Progenitor cell of endocrine pancreas (in vitro differentiated cells): ENCODE measurements around the gene STK4. TPM values are rescaled to one million over a fixed set of nuclear protein-coding genes. Genes with fewer than 3 reads are reported as not detected.

Experiments
- DNase-seq: peaks from one replicate; pipeline ENCODE4 v3.0.0; 2021; ENCODE audit warnings: low spot score; ENCODE audit not compliant: unreplicated experiment
- H3K27ac Mint-ChIP-seq: 2 replicates; pipeline ENCODE4 v1.8.0; 2021; ENCODE audit warnings: mild to moderate bottlenecking, moderate library complexity, mixed read lengths
- H3K27me3 Mint-ChIP-seq: 2 replicates; pipeline ENCODE4 v1.8.0; 2021; ENCODE audit warnings: mixed read lengths
- H3K36me3 Mint-ChIP-seq: 2 replicates; pipeline ENCODE4 v1.8.0; 2022; ENCODE audit warnings: mixed read lengths; ENCODE audit not compliant: insufficient read depth
- H3K4me1 Mint-ChIP-seq: 2 replicates; pipeline ENCODE4 v1.8.0; 2021; ENCODE audit warnings: low read depth, mixed read lengths
- H3K4me3 Mint-ChIP-seq: 2 replicates; pipeline ENCODE4 v1.8.0; 2021; ENCODE audit warnings: low read depth, mild to moderate bottlenecking, moderate library complexity, mixed read lengths
- H3K9me3 Mint-ChIP-seq: 2 replicates; pipeline ENCODE4 v1.8.0; 2021; ENCODE audit warnings: low read depth, mixed read lengths
- CTCF ChIP-seq: fragments of 200-600 bp; sonication (generic); IDR thresholded peaks from one replicate; pipeline ENCODE4 v1.5.0; 2021; ENCODE audit warnings: antibody characterized with exemption, mild to moderate bottlenecking; ENCODE audit not compliant: unreplicated experiment
- total RNA-seq: library from RNA; stranded (reverse); gene quantifications from 2 replicates; pipeline ENCODE4 v1.2.1, GENCODE V29; 2021

Gene STK4
- total RNA-seq, 1 donor from 2014 or later: 36.3 TPM

GRCh38 chr20:45067087-45067486, 100.8 kb downstream of the STK4 start:
- TF ChIP-seq CTCF: no peak
- Mint-ChIP-seq H3K4me3 (no peak overlapping the region), H3K27ac (no peak overlapping the region)

DNA sequence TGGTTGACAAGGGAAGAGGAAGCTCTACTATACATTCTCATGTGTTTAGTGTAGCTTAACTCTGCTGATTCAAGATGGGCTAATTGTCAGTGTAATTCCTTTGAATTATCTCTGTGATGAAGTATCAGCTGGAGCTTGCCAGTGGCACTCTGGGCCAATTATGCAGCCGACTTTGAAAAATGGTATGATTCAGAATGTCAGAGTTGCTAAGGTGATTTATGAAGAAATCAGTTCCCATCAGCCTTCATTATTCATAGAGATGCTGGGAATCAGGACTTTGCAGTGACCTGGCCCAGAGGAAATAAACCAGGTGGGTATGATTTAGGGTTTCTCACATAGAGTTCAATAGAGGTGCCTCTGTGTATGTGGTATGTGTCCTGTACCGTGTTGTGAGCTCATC, 101.2 kb downstream of the STK4 start:
- no peak for DNase-seq
- Mint-ChIP-seq H3K9me3 (peaks cover 8% of the 10 kb centered on the region), H3K27ac (no peak overlapping the region), H3K36me3 (peaks cover 15% of the 10 kb centered on the region), H3K4me3 (no peak overlapping the region), H3K4me1 (peaks cover 5% of the 10 kb centered on the region), H3K27me3 (no peaks in the 10 kb centered on the region)
- TF ChIP-seq CTCF: no peak

More at GRCh38 chr20:45067087-45067486, 100.8 kb downstream of the STK4 start:
- H3K4me1 Mint-ChIP-seq: peaks cover 5% of the 10 kb centered on the region
- no peak for DNase-seq
- peaks cover 18% of the 10 kb centered on the region for H3K36me3 Mint-ChIP-seq
- H3K27me3 Mint-ChIP-seq: no peaks in the 10 kb centered on the region
- peaks cover 8% of the 10 kb centered on the region for H3K9me3 Mint-ChIP-seq

DNA sequence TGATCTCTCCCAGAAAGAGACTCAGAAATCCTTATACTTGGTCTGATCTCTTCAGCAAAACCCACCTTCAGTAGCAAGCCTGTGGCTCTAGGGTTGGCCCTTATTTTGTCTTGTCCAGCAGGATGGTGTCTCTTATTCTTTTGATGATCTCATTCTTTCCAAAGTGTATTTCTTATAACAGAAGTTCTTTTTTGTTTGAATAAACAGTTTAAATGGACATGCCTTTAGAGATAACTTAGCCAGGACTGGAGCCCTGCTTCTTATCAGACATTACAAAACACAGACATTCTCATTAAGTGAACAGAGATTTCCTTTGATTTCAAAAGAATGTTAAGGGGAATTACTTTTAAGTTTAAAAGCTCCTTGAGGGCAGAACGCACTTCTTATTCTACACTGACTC, 102.9 kb downstream of the STK4 start:
- Mint-ChIP-seq H3K4me1 (peaks cover 3% of the 10 kb centered on the region), H3K27me3 (no peaks in the 10 kb centered on the region), H3K36me3 (peaks cover 11% of the 10 kb centered on the region), H3K9me3 (peaks cover 4% of the 10 kb centered on the region), H3K4me3 (no peak overlapping the region), H3K27ac (no peak overlapping the region)
- no peak for DNase-seq
- no peak for TF ChIP-seq CTCF

GRCh38 chr20:45070932-45071632, 104.8 kb downstream of the STK4 start:
- no peaks in the 10 kb centered on the region for H3K27me3 Mint-ChIP-seq
- TF ChIP-seq CTCF: no peak
- no peak for DNase-seq
- H3K36me3 Mint-ChIP-seq: peaks cover 10% of the 10 kb centered on the region
- peaks cover 4% of the 10 kb centered on the region for H3K4me1 Mint-ChIP-seq
- no peaks in the 10 kb centered on the region for H3K9me3 Mint-ChIP-seq
- H3K27ac Mint-ChIP-seq: no peak overlapping the region
- no peak overlapping the region for H3K4me3 Mint-ChIP-seq

DNA sequence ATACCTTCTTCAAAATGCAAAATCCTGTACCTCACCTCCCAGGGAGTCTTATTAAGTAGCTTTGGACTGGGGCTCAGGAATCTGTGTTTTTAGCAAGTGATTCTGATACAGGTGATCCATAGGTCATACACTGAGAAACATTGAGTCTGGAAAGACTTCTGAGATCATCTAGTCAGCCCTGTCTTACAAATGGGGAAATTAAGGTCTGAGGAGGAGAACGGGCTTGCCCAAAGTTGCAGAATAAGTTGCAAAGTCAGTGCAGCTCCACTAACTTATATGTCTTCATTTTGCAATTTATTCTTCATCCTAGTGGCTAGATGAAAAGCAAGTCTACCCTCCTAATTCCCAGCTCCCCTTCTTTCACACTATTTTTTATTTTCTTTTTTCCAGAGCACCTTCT, 105.8 kb downstream of the STK4 start:
- Mint-ChIP-seq H3K36me3 (peaks cover 14% of the 10 kb centered on the region), H3K27ac (no peak overlapping the region), H3K9me3 (no peaks in the 10 kb centered on the region), H3K27me3 (no peaks in the 10 kb centered on the region), H3K4me1 (peaks cover 12% of the 10 kb centered on the region), H3K4me3 (no peak overlapping the region)
- DNase-seq: no peak
- TF ChIP-seq CTCF: no peak
